Hypothalamus (tissue), 51 donors: ENCODE measurements around the gene SND1.

ENCODE experiments used
- DNase-seq, 51 donors: peaks; one replicate each; lab custom pipeline; 2025; lab: John Stamatoyannopoulos, UW

The SND1 gene

GRCh38 chr7:127651556-127652332 lies at the start of gene SND1:
SND1 (plus strand) TSS chr7:127652194; CDS start chr7:127652374, 180 bp downstream.
- DNase-seq: peak; percentile 80 to 99 (median 98)

DNA sequence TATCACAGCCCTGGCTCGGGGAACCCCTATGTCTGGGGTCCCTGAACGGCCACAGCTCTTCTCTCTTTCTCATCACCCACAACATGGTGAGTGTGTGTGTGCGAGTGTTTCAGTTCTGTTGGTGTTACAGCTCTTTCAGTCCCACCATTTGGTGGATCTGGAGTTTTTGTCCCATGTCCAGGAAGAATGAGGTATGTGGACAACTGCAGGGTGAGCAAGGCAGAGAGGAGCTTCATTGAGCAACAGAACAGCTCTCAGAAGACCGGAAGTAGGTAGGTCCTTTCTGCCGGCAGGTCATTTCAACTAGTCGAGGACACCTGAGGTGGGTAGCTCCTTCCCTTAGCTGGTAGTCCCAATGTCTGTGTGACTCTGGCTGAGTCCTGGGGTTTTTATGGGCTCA lies 43.5 kb upstream of the SND1 start:
- no peak for DNase-seq

DNA sequence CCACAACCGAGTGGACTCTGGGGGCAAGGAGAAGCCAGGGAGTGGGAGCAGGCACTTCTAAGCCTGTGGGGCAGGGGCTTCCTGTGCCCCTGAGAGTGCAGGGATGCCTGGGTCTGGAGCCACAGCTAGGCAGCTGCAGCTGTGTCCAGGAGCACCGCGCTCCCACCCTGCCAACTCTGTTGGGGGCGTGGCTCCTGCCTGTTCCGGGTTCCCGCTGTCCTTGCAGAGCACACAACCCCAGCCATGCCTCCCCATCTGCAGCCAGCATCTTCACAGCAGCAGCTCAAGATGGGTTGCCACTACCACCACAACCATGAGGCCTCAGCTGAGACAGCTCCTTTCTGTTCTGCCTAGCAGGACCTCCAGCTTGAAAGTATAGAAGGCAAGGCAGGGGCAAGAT lies 42.7 kb upstream of the SND1 start:
- no peak for DNase-seq

GRCh38 chr7:127612263-127612662 lies 39.7 kb upstream of the SND1 start:
- no peak for DNase-seq

DNA sequence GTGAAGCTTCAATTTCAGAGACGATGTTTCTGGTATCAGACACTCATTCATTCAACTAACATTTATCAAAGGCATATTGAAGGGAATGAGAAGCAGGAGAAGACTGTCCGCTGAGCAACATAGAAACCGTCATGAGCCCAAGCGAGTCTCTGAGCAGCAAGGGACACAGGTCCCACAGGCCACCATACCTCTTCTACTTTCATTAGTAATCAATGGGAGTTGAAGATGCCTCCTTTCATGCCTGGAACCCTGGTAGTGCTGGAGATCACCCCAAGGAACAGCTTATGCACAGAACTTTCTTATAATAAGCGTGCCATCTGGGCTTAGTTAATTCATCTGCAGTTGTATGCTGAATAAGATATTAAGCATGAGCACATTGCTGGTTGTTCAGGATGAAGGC lies 35.3 kb upstream of the SND1 start:
- DNase-seq: no peak

DNA sequence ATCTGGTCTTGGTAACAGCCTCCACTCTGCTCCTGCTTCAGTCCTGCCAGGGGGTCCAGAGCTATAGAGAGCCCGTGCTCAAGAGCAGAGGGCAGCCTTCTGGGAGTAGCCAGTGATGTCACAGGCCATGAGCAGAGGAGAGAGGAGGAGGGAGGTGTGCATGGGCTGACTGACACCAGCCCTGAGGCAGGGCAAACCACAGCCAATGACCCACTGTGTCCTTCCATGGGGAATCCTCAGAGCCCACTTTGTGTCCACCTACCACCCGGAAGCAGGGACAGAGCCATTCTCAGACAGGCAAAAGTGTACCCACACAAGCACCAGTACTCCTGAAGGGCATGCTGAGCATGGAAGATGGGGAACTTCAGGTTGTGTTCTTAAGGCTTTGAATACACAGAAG lies 34.0 kb upstream of the SND1 start, which contains the start of gene PAX4:
Gene PAX4 (minus strand): TSS at position 101 of the 400 bp plus-strand sequence. CDS start 2,214 bp downstream, outside the sequence.
- no peak for DNase-seq

- DNase-seq: no peak
Measured at GRCh38 chr7:127618775-127619174, 33.2 kb upstream of the SND1 start.

GRCh38 chr7:127619681-127620405 lies 32.2 kb upstream of the SND1 start:
- DNase-seq: no peak

DNA sequence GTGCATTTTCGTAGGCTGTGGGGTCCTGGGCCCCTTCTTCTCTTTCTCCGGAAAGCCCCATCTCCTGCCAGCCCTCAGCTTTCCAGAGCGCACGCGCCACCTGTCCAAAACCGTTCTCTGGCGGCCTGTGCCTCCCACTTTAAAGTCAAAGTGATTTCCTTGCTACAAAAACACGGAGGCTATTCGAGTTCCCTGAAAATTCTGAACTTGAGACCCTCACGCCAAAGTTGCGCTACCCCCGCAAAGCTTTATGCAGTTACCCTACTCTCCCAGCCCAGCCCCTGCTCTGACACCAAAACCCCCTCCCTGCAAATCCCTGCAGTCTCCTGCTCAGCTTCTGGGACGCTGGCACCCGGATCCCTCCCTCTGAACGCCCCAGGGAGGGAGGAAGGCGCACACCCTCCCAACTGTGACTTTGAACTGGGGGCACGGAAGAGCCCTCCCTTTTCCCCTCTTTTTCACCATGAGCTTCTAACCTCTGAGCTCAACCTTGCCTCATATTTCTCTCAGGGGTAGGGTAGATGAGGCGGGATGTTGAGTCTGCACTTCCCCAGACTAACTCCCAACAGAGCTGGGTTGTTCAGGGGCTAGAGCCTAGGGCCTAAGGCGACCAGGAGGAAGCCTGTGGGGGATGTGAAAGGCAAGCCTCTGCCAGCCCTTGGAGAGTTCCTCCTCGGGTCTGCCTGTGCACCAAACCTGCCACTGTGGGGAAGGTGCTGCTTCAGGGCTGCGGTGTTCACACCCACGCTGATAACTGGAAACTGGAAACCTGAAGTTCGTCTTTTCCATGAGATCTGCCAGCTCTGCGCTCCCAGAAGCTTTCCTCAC lies 31.4 kb upstream of the SND1 start:
- DNase-seq: peak in 1 of 51 donors; percentile 3

- no peak for DNase-seq
Measured at GRCh38 chr7:127625331-127625730, 26.7 kb upstream of the SND1 start.

DNA sequence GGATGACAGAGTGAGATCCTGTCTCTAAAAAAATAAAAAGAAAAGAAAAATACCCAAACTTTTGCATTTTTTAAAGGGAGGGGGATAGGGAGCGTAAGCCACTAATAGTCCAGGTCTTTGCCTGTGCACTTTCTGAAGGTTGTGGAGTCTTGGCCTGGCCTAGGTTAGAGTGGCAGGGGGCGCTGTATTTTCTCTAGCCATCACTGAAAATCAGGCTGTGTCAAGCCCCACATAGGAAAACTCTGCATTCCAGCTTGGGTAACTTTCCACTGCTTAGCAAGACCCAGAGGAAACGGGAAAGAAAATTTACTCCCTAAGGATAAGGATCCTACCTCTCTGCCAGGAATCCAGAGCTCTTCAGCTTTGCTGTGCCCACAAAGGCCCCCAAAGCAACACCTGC lies 23.5 kb upstream of the SND1 start:
- DNase-seq: no peak

DNA sequence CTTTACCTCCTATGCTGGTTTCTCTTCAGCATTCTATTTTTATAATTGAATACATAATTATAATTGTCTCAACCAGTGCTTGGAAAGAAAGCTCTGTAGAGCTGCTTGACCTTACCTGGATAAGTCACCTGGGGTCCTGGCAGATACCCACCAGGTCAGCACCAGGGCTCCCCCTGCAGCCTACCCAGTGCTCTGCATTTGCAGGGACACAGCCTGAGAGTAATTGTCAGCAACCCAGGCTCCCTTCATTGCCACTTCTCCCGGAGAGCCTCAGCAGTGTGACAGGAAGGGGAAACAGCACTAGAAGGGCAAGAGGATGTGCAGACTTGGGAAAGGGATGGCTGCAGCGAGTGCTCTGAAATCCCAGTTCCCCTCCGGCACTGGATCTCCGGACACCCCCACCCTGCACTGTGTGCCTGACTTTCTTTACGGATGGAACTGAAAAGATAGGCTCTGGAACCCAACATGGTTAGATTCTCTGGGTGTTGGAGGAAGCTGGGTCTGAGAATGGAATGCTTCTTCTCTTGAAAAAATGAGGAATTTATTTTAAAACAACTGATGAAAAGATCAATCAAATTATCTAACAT lies 22.6 kb upstream of the SND1 start:
- peak in 1 of 51 donors; percentile 0 for DNase-seq

DNA sequence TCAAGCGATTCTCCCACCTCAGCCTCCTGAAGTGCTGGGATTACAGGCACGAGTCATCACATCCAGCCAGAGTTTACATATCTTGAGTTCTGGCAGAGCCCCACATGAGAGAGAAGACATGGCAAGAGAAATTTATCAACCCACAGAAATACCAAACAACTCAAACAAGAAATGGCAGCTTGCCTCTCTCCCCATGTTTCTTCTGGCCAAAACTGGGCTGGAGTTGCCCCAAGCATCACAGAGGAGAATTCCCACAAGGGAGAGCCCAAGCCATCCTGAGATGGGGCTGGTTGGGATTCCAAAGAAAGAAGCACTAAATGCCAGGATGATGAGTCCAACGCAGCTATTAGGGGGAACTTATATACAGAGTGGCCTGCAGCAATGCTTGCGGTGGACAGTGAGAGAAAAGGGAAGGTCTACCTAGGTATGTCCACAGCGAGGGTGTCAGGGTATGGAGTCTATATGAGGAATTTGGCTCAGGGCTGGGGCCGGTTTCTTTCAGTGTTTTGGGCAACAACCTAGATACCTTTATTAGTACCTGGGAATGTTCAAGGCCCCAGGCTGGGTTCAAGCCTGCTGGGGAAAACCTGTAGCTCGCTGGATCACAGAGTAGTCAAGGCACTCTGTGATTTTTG lies 19.6 kb upstream of the SND1 start:
- no peak for DNase-seq

DNA sequence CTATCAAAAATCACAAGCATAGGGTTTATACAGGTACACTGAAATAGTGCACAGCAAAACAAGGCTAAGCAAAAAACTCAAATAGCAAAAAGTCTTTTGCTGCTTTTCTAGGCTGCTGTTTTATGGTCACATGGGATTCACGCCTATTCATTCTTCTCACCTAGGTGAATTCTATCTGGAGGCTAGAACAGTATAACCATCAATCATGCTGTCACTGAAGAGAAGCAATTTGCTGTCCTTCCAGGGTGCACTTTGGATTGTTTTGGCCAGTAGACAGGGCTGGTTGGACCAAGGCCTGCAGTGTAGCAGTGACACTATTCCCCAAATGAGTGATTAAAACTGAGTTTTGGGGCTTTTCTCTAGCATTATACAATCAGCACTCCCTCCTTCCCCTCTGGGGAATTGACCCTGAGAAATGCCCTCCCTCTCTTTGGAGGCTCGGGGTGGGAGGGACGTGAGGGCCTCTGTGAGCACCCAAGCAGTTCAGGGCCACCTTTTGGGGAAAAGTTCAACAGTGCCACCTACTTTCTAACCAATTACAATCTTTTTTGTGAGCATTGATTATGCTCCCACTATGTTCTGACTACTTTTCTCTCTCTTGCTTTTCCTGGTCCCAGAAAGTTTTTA lies 16.2 kb upstream of the SND1 start:
- DNase-seq: no peak

DNA sequence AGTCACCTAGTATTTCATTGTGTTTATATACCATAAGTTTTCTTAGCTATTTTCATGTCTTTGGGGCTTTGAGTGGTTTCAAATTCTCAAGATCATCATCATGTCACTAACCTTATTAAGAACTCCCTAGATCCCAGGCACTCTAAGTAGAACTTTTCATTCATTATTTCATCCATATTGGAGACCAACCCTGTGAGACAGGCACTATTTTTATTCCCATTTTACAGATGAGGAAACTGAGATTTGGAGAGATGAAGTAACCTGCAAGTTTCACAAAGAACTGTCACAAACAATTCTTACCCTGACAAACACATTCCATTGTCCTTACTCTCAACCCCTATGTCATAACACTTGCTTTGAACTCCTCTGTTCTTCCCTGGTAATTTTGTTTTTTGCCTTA lies 13.8 kb upstream of the SND1 start:
- DNase-seq: no peak

DNA sequence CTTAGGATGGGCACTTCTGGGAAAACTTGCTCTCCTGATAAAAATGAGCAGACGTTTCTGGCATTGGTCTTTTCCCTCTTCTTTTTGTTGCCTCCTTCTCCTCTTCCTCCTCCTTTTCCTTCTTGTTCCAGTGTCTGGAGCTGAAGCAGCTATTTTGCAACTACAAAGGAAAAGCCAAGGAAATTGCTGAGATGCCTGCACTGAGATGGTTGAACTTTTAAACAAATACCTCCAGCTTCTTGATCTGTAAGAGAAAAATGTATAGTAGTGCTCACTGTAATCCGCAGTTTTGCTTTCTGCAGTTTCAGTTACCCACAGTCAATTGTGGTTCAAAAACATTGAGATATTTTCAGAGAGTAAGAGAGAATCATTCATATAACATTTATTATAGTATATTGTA lies 7.5 kb upstream of the SND1 start:
- no peak for DNase-seq

DNA sequence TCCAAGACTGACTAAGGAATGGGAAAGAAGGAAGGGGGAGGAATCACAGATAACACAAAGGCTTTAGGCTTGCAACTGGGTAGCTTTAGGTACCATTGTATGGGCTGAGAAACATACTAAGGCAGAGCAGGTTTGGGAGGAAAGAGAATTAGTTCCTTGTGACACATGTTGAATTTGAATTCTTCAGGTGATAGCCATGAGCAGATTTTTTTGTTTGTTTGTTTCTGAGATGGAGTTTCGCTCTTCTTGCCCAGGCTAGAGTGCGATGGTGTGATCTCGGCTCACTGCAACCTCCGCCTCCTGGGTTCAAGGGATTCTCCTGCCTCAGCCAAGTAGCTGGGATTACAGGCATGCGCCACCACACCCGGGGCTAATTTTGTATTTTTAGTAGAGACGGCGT lies 4.4 kb upstream of the SND1 start:
- no peak for DNase-seq

- no peak for DNase-seq
Measured at GRCh38 chr7:127648986-127649385, 3.0 kb upstream of the SND1 start.

- peak in 3 of 51 donors; percentile 61 to 76 (median 69) for DNase-seq
Measured at GRCh38 chr7:127650847-127651555, 993 bp upstream of the SND1 start.
